Spinal cord (tissue), 10 donors: ENCODE results near the gene ALOX15B. TPM values are rescaled to one million over a fixed set of nuclear protein-coding genes. Genes with fewer than 3 reads are reported as not detected.

Experiments
- DNase-seq, 6 donors: peaks; one replicate each; pipeline versions ENCODE4 v3.0.0 to v3.0.0-alpha.2; 2013 to 2015; ENCODE audit warnings: low spot score in 6 of 6, low read depth in 4 of 6
- H3K27ac ChIP-seq: one replicate; pipeline ENCODE4 v1.5.1; 2013; ENCODE audit warnings: low read depth, low read length, control low read depth
- H3K27me3 ChIP-seq: one replicate; pipeline ENCODE4 v1.6.1; 2013; ENCODE audit warnings: low read length; ENCODE audit not compliant: control insufficient read depth, insufficient read depth
- H3K36me3 ChIP-seq: one replicate; pipeline ENCODE4 v1.6.1; 2013; ENCODE audit warnings: low read length; ENCODE audit not compliant: control insufficient read depth, insufficient read depth
- H3K4me1 ChIP-seq: one replicate; pipeline ENCODE4 v1.6.1; 2013; ENCODE audit warnings: low read length; ENCODE audit not compliant: control insufficient read depth, insufficient read depth
- H3K4me3 ChIP-seq: one replicate; pipeline ENCODE4 v1.5.1; 2013; ENCODE audit warnings: low read depth, low read length, control low read depth
- H3K9me3 ChIP-seq: one replicate; pipeline ENCODE4 v1.6.1; 2013; ENCODE audit warnings: low read length; ENCODE audit not compliant: control insufficient read depth, insufficient read depth
- WGBS: methylation state at CpG from one replicate; pipeline ENCODE4 v1.1.5; 2013; ENCODE audit warnings: missing lambda C conversion rate; ENCODE audit not compliant: insufficient coverage; 5-methylcytosine and 5-hydroxymethylcytosine counted together
- polyA plus RNA-seq, 2 donors: library from polyadenylated mRNA; unstranded; fragments of 120-200 nt; gene quantifications; one replicate each; pipeline ENCODE4 v1.2.1, GENCODE V29; 2013; ENCODE audit not compliant: insufficient read length in 2 of 2
- total RNA-seq, 2 donors: library from RNA; depleted of rRNA in 1 of 2; stranded (reverse); fragments of 120-200 nt in 1 of 2; fragments of >200 nt in 1 of 2; gene quantifications; one replicate each; pipeline versions ENCODE4 v1.2.3 to v1.2.4, GENCODE V29; 2013 to 2014
- donor health status: healthy.

ALOX15B gene
- total and polyA plus RNA-seq, 4 donors, result 0.06 to 0.26 (median 0.11) TPM

- DNase-seq, result no peak
- peaks cover 18% of the 10 kb centered on the region for H3K27me3 ChIP-seq
- WGBS, result no CpG with 5 or more reads among the region's 1 CpG
These were observed 6.9 kb upstream of the ALOX15B start for GRCh38 chr17:8031950-8032349.

GRCh38 chr17:8032442-8032841, 6.4 kb upstream of the ALOX15B start:
- Histone ChIP-seq H3K27ac (no peak overlapping the region), H3K9me3 (no peaks in the 10 kb centered on the region), H3K27me3 (peaks cover 16% of the 10 kb centered on the region), H3K36me3 (no peaks in the 10 kb centered on the region), H3K4me3 (no peak overlapping the region), H3K4me1 (no peaks in the 10 kb centered on the region)
- DNase-seq, result no peak
- no CpG with 5 or more reads among the region's 2 CpGs for WGBS

More at GRCh38 chr17:8031950-8032349, 6.9 kb upstream of the ALOX15B start:
- Histone ChIP-seq H3K4me1 (no peaks in the 10 kb centered on the region), H3K36me3 (no peaks in the 10 kb centered on the region), H3K27ac (no peak overlapping the region), H3K9me3 (no peaks in the 10 kb centered on the region), H3K4me3 (no peak overlapping the region)

GRCh38 chr17:8039611-8040168, 831 bp downstream of the ALOX15B start:
- H3K27me3 ChIP-seq, result peaks cover 12% of the 10 kb centered on the region
- peaks cover 12% of the 10 kb centered on the region for H3K4me1 ChIP-seq
- H3K27ac ChIP-seq, result no peak overlapping the region
- no peaks in the 10 kb centered on the region for H3K36me3 ChIP-seq
- H3K9me3 ChIP-seq, result no peaks in the 10 kb centered on the region
- 10% methylated on average over 2 of the region's 11 CpGs for WGBS
- H3K4me3 ChIP-seq, result no peak overlapping the region
- no peak for DNase-seq

- Histone ChIP-seq H3K27ac (no peak overlapping the region), H3K27me3 (peaks cover 12% of the 10 kb centered on the region), H3K9me3 (no peaks in the 10 kb centered on the region), H3K4me3 (no peak overlapping the region), H3K36me3 (no peaks in the 10 kb centered on the region), H3K4me1 (peaks cover 12% of the 10 kb centered on the region)
- 75% methylated on average over 3 of the region's 8 CpGs for WGBS
- DNase-seq, result peak in 2 of 6 donors; percentile 75 to 92
These were observed 2.5 kb downstream of the ALOX15B start for GRCh38 chr17:8041249-8041928.

GRCh38 chr17:8041979-8042378, 3.1 kb downstream of the ALOX15B start:
- Histone ChIP-seq H3K4me3 (no peak overlapping the region), H3K27me3 (peaks cover 12% of the 10 kb centered on the region), H3K4me1 (peaks cover 12% of the 10 kb centered on the region), H3K36me3 (no peaks in the 10 kb centered on the region), H3K9me3 (no peaks in the 10 kb centered on the region), H3K27ac (no peak overlapping the region)
- peak in 1 of 6 donors; percentile 34 for DNase-seq

- Histone ChIP-seq H3K36me3 (no peaks in the 10 kb centered on the region), H3K9me3 (no peaks in the 10 kb centered on the region), H3K4me3 (no peak overlapping the region), H3K4me1 (peaks cover 5% of the 10 kb centered on the region), H3K27me3 (no peaks in the 10 kb centered on the region), H3K27ac (no peak overlapping the region)
- no peak for DNase-seq
- WGBS, result 82% methylated on average over 21 of the region's 24 CpGs
These were observed 6.3 kb downstream of the ALOX15B start for GRCh38 chr17:8044819-8045810.

- Histone ChIP-seq H3K36me3 (no peaks in the 10 kb centered on the region), H3K27me3 (no peaks in the 10 kb centered on the region), H3K9me3 (no peaks in the 10 kb centered on the region), H3K27ac (no peak overlapping the region), H3K4me3 (no peak overlapping the region), H3K4me1 (no peaks in the 10 kb centered on the region)
- WGBS, result 89% methylated on average over 8 of the region's 11 CpGs
- DNase-seq, result no peak
These were observed 7.6 kb downstream of the ALOX15B start for GRCh38 chr17:8046306-8046928.

GRCh38 chr17:8046929-8047768, 8.3 kb downstream of the ALOX15B start:
- Histone ChIP-seq H3K4me1 (no peaks in the 10 kb centered on the region), H3K36me3 (no peaks in the 10 kb centered on the region), H3K4me3 (no peak overlapping the region), H3K27me3 (peaks cover under 1% of the 10 kb centered on the region), H3K27ac (no peak overlapping the region), H3K9me3 (no peaks in the 10 kb centered on the region)
- WGBS, result 81% methylated on average over 23 of the region's 24 CpGs
- no peak for DNase-seq

- Histone ChIP-seq H3K27me3 (peaks cover 3% of the 10 kb centered on the region), H3K4me1 (no peaks in the 10 kb centered on the region), H3K27ac (no peak overlapping the region), H3K36me3 (no peaks in the 10 kb centered on the region), H3K4me3 (no peak overlapping the region), H3K9me3 (no peaks in the 10 kb centered on the region)
- DNase-seq, result no peak
- WGBS, result 96% methylated on average over 3 of the region's 4 CpGs
These were observed 8.9 kb downstream of the ALOX15B start for GRCh38 chr17:8047769-8048110.
